Measurements from ENCODE around the gene E2F4.

E2F4 gene

GRCh38 chr16:67238278-67238575, 46.3 kb downstream of the E2F4 start:
- TF ChIP-seq CTCF (IDR thresholded peaks at IDR 0.05; ENCODE audit: control insufficient read depth, extremely low read depth, insufficient read depth), result no peak

GRCh38 chr16:67238806-67239470, 47.0 kb downstream of the E2F4 start:
- H3K4me3 ChIP-seq (ENCODE audit: low read depth, low read length), result no peak overlapping the region
- TF ChIP-seq CTCF (IDR thresholded peaks at IDR 0.05; ENCODE audit: control insufficient read depth, extremely low read depth, insufficient read depth), result no peak
- DNase-seq (ENCODE audit: low read depth), result no peak

More at GRCh38 chr16:67238278-67238575, 46.3 kb downstream of the E2F4 start:
- no peak for DNase-seq (ENCODE audit: low read depth)
- no peak overlapping the region for H3K4me3 ChIP-seq (ENCODE audit: low read depth, low read length)

- no peak for TF ChIP-seq CTCF (IDR thresholded peaks at IDR 0.05; ENCODE audit: control insufficient read depth, extremely low read depth, insufficient read depth)
- no peak for DNase-seq (ENCODE audit: low read depth)
Measured at GRCh38 chr16:67240506-67240905, 48.6 kb downstream of the E2F4 start.

GRCh38 chr16:67241008-67241900, 49.3 kb downstream of the E2F4 start:
- peak overlapping the region; percentile 8; the same call in 1 of the 2 replicates for H3K4me3 ChIP-seq (ENCODE audit: low read depth, low read length)
- peak; percentile 85 for DNase-seq (ENCODE audit: low read depth)
- no peak for TF ChIP-seq CTCF (IDR thresholded peaks at IDR 0.05; ENCODE audit: control insufficient read depth, extremely low read depth, insufficient read depth)

More at GRCh38 chr16:67240506-67240905, 48.6 kb downstream of the E2F4 start:
- H3K4me3 ChIP-seq (ENCODE audit: low read depth, low read length), result peak overlapping the region; percentile 8; the same call in 1 of the 2 replicates

- TF ChIP-seq CTCF (IDR thresholded peaks at IDR 0.05; ENCODE audit: control insufficient read depth, extremely low read depth, insufficient read depth), result no peak
- no peak for DNase-seq (ENCODE audit: low read depth)
- H3K4me3 ChIP-seq (ENCODE audit: low read depth, low read length), result no peak overlapping the region
Measured at GRCh38 chr16:67242138-67242730, 50.3 kb downstream of the E2F4 start.

- TF ChIP-seq CTCF (IDR thresholded peaks at IDR 0.05; ENCODE audit: control insufficient read depth, extremely low read depth, insufficient read depth), result no peak
- no peak for DNase-seq (ENCODE audit: low read depth)
- no peak overlapping the region for H3K4me3 ChIP-seq (ENCODE audit: low read depth, low read length)
Measured at GRCh38 chr16:67243481-67243880, 51.5 kb downstream of the E2F4 start.

Measured in LNCaP clone FGC (cell line).